Activated T-cell treated with anti-CD3 and anti-CD28 coated beads, Interleukin-2, amount 50 U/mL, for 72 hours (primary cell): Measurements from ENCODE around the gene RANBP9. TPM values are rescaled to one million over a fixed set of nuclear protein-coding genes. Genes with fewer than 3 reads are reported as not detected.

ENCODE experiments used
- ATAC-seq, 2 donors: fragments of 150-1000 bp; cut with Tn5 transposase; replicated peaks in 1 of 2; 2 replicates each; pipeline ENCODE4 v1.10.0; 2021; ENCODE audit warnings: moderate library complexity in 2 of 2, mild to moderate bottlenecking in 1 of 2
- DNase-seq, 2 donors: peaks; one replicate each; pipeline ENCODE4 v3.0.0; 2021 to 2022; ENCODE audit warnings: mixed read lengths in 1 of 2
- H3K27ac Mint-ChIP-seq: one replicate; pipeline ENCODE4 v1.8.0; 2022; ENCODE audit warnings: mild to moderate bottlenecking, moderate library complexity, mixed read lengths
- H3K27me3 Mint-ChIP-seq: one replicate; pipeline ENCODE4 v1.8.0; 2022; ENCODE audit warnings: low read depth, mixed read lengths
- H3K36me3 Mint-ChIP-seq, 2 donors: one replicate each; pipeline ENCODE4 v1.8.0; 2022; ENCODE audit warnings: mixed read lengths in 2 of 2, mild to moderate bottlenecking in 1 of 2; ENCODE audit not compliant: insufficient read depth in 2 of 2
- H3K4me1 Mint-ChIP-seq: one replicate; pipeline ENCODE4 v1.8.0; 2022; ENCODE audit warnings: low read depth, mixed read lengths
- H3K4me3 Mint-ChIP-seq, 2 donors: one replicate each; pipeline ENCODE4 v1.8.0; 2022; ENCODE audit warnings: mild to moderate bottlenecking in 2 of 2, mixed read lengths in 2 of 2, moderate library complexity in 2 of 2
- H3K9me3 Mint-ChIP-seq, 2 donors: one replicate each; pipeline ENCODE4 v1.8.0; 2022; ENCODE audit warnings: mixed read lengths in 2 of 2
- total RNA-seq, 2 donors: library from RNA; stranded (reverse); gene quantifications; one replicate each; pipeline ENCODE4 v1.2.3, GENCODE V29; 2022

The RANBP9 gene
- total RNA-seq, 2 donors from 2014 or later = 74.9 to 78.0 TPM

DNA sequence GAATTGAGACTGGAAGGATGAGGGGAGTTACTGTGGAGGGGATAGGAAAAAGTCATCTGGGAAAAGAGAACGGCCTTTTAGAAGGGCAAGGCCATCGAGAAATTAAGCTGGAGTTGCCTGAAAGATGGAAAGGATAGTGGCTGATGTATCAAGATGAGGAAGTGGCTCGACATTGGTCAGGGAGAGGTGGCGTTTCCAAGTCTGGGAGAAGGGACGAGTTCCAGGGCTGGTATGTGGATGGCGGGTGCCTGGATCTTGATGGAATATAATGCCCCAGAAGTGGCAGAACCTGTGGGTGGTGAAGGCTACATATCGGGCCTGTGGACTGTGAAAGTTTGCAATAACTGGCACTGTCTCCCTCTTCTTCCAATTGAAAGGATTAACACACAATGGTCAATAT, 139.4 kb downstream of the RANBP9 start:
- Mint-ChIP-seq H3K4me1 (peaks cover 32% of the 10 kb centered on the region), H3K4me3 (peak overlapping the region in 1 of 2 donors; percentile 0), H3K27ac (no peak overlapping the region), H3K27me3 (no peaks in the 10 kb centered on the region), H3K36me3 (no peaks in the 10 kb centered on the region), H3K9me3 (no peaks in the 10 kb centered on the region)
- DNase-seq = no peak
- no peak for ATAC-seq

Other genes with a start within 250 kb of the RANBP9 start
- gene GFOD1, start 224.2 kb downstream of the RANBP9 start, total RNA-seq = 1 to 10 TPM; 3.3 to 5.2 TPM
- 10 to 100 TPM; 12.2 to 14.3 TPM for gene SIRT5, start 137.2 kb downstream of the RANBP9 start, total RNA-seq
- gene NOL7, start 96.5 kb downstream of the RANBP9 start, total RNA-seq = 10 to 100 TPM; 51.5 to 54.3 TPM
- gene MCUR1, start 102.7 kb upstream of the RANBP9 start, total RNA-seq = 10 to 100 TPM; 24.8 to 31.6 TPM
- gene RNF182, start 213.1 kb upstream of the RANBP9 start, total RNA-seq = not detected